Progenitor cell of endocrine pancreas (in vitro differentiated cells): ENCODE results near the gene DHRS2. TPM values are rescaled to one million over a fixed set of nuclear protein-coding genes. Genes with fewer than 3 reads are reported as not detected.
"Not testable (repeated sequence)": the region's sequence is repeated elsewhere in the genome, so short reads cannot be mapped to it uniquely, and the experiment has no call there.

Source experiments
- DNase-seq: peaks from one replicate; pipeline ENCODE4 v3.0.0; 2021; ENCODE audit warnings: low spot score; ENCODE audit not compliant: unreplicated experiment
- H3K27ac Mint-ChIP-seq: 2 replicates; pipeline ENCODE4 v1.8.0; 2021; ENCODE audit warnings: mild to moderate bottlenecking, moderate library complexity, mixed read lengths
- H3K27me3 Mint-ChIP-seq: 2 replicates; pipeline ENCODE4 v1.8.0; 2021; ENCODE audit warnings: mixed read lengths
- H3K36me3 Mint-ChIP-seq: 2 replicates; pipeline ENCODE4 v1.8.0; 2022; ENCODE audit warnings: mixed read lengths; ENCODE audit not compliant: insufficient read depth
- H3K4me1 Mint-ChIP-seq: 2 replicates; pipeline ENCODE4 v1.8.0; 2021; ENCODE audit warnings: low read depth, mixed read lengths
- H3K4me3 Mint-ChIP-seq: 2 replicates; pipeline ENCODE4 v1.8.0; 2021; ENCODE audit warnings: low read depth, mild to moderate bottlenecking, moderate library complexity, mixed read lengths
- H3K9me3 Mint-ChIP-seq: 2 replicates; pipeline ENCODE4 v1.8.0; 2021; ENCODE audit warnings: low read depth, mixed read lengths
- long read RNA-seq: library from polyadenylated mRNA; unstranded; transcript quantifications from one replicate; pipeline ENCODE4 v2.0.0, GENCODE V29; 2020
- total RNA-seq: library from RNA; stranded (reverse); gene quantifications from 2 replicates; pipeline ENCODE4 v1.2.1, GENCODE V29; 2021
- TF ChIP-seq, protein P1 (sequence below): fragments of 200-600 bp; sonication (generic); IDR thresholded peaks from one replicate; pipeline ENCODE4 v1.5.0; 2021; ENCODE audit warnings: antibody characterized with exemption, mild to moderate bottlenecking; ENCODE audit not compliant: unreplicated experiment

DHRS2 gene, protein sequence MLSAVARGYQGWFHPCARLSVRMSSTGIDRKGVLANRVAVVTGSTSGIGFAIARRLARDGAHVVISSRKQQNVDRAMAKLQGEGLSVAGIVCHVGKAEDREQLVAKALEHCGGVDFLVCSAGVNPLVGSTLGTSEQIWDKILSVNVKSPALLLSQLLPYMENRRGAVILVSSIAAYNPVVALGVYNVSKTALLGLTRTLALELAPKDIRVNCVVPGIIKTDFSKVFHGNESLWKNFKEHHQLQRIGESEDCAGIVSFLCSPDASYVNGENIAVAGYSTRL
- total RNA-seq: 0.77 and 0.89 TPM in 2 replicates
- long read RNA-seq: 0 reads

DNA sequence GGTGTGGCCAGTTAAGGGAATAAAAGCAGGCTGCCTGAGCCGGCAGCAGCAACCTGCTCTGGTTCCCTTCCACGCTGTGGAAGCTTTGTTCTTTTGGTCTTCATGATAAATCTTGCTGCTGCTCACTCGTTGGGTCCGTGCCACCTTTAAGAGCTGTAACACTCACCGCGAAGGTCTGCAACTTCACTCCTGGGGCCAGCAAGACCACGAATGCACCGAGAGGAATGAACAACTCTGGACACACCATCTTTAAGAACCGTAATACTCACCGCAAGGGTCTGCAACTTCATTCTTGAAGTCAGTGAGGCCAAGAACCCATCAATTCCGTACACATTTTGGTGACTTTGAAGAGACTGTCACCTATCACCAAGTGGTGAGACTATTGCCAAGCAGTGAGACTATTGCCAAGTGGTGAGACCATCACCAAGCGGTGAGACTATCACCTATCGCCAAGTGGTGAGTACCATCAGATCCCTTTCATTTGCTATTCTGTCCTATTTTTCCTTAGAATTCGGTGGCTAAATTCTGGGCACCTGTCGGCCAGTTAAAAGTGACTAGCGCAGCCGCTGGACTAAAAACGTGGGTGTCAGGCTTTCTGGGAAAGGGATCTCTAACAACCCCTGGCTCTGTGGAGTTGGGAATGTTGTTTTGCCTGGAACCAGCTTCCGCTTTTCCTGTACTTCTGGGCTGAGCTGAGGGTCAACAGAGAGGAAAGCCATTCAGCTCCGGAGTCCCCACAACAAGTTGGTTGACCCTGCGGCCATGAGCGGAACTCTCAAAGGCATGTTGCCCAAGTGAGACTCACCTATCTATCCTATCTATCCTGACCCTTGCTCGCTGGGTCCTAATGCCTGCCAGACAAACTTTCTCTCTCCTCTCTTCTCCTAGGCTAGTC is at the start of gene DHRS2:
Gene DHRS2 (plus strand): TSS at position 48 of the 895 bp plus-strand sequence. CDS start 2,501 bp downstream, outside the sequence.
- peaks cover 8% of the 10 kb centered on the region for H3K27me3 Mint-ChIP-seq
- no peak for DNase-seq
- H3K27ac Mint-ChIP-seq: no peak within 1 kb of the TSS
- no peaks in the 10 kb centered on the region for H3K36me3 Mint-ChIP-seq
- TF ChIP-seq, protein P1, sequence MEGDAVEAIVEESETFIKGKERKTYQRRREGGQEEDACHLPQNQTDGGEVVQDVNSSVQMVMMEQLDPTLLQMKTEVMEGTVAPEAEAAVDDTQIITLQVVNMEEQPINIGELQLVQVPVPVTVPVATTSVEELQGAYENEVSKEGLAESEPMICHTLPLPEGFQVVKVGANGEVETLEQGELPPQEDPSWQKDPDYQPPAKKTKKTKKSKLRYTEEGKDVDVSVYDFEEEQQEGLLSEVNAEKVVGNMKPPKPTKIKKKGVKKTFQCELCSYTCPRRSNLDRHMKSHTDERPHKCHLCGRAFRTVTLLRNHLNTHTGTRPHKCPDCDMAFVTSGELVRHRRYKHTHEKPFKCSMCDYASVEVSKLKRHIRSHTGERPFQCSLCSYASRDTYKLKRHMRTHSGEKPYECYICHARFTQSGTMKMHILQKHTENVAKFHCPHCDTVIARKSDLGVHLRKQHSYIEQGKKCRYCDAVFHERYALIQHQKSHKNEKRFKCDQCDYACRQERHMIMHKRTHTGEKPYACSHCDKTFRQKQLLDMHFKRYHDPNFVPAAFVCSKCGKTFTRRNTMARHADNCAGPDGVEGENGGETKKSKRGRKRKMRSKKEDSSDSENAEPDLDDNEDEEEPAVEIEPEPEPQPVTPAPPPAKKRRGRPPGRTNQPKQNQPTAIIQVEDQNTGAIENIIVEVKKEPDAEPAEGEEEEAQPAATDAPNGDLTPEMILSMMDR: no peak
- peaks cover 4% of the 10 kb centered on the region for H3K4me1 Mint-ChIP-seq
- peaks cover 4% of the 10 kb centered on the region for H3K9me3 Mint-ChIP-seq
- no peak within 1 kb of the TSS for H3K4me3 Mint-ChIP-seq

DNA sequence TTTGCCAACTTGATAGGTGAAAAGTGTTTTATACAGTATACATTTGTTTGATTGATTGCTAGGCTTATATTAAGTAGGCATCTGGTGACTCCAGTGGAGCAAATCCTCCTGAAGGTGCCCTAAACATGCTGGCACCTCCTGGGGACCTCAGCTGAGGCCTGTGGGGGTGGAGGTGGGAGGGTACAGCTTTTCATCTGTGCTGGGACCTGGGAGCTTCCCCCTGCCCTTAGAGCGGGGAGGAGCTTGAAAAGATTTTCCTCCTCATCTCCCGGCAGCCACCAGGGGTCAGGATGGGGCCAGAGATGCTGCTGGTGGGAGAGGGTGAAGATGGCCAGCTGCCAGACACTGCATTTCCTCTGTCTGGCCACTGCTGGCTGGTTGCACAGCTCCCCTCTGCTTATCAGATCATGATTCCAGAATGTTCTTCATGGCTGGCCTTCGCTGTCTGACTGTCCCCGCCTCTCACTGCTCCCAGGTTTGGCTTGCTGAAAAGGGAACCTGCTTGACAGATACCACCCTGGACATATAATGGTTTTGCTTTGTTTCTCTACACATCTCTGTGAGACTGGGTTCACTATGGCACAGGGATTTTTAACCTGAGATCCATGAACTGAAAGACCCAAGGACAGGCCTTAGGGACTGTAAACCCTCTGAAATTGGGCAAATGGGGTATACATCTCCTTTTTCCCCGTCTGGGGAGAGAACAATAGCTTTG is 47.1 kb upstream of the DHRS2 start:
- H3K36me3 Mint-ChIP-seq: no peaks in the 10 kb centered on the region
- H3K4me1 Mint-ChIP-seq: no peaks in the 10 kb centered on the region
- no peak overlapping the region for H3K4me3 Mint-ChIP-seq
- DNase-seq: peak; percentile 67
- TF ChIP-seq, protein P1: peak; percentile 75
- H3K9me3 Mint-ChIP-seq: peaks cover 11% of the 10 kb centered on the region
- no peak overlapping the region for H3K27ac Mint-ChIP-seq
- peaks cover 14% of the 10 kb centered on the region for H3K27me3 Mint-ChIP-seq

DNA sequence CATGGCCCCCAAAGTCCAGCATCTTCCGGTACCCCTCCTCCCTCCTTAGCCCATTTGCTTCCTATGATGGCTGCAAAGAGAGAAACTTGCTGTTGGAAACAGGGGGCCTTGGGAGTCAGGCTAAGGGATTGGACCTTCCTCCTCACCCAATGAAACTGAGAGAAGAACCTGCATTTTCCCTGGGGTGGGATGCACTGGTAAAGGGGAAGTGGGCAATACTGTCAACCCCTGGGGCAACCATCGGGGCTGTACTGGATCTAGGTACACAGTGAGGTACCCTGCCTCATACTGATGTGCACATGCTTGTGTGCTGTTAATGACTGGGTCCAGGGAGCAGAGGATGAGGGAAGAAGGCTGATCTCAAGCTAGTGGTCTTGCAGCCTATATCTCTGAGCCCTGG is 46.6 kb upstream of the DHRS2 start:
- no peak for DNase-seq

DNA sequence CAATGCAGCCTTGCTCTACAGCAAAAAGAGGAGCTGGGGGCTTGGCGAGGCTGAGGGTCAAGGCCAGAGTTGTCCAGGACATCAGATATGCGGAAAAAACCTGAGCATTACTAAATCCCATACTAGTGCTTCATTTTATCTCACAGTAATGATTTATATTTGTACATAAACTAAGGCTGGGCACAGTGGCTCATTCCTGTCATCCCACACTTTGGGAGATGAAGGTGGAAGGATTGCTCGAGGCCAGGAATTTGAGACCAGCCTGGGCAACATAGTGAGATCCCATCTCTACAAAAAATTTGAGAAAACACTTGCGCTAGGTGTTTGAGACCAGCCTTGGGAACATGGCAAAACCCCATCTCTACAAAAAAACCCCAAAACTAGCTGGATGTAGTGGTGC is 46.0 kb upstream of the DHRS2 start:
- no peak overlapping the region for H3K27ac Mint-ChIP-seq
- H3K27me3 Mint-ChIP-seq: peaks cover 17% of the 10 kb centered on the region
- no peaks in the 10 kb centered on the region for H3K36me3 Mint-ChIP-seq
- TF ChIP-seq, protein P1: no peak
- DNase-seq: no peak
- no peaks in the 10 kb centered on the region for H3K4me1 Mint-ChIP-seq
- H3K4me3 Mint-ChIP-seq: no peak overlapping the region
- peaks cover 11% of the 10 kb centered on the region for H3K9me3 Mint-ChIP-seq

More for the DNA sequence above, 46.6 kb upstream of the DHRS2 start:
- Mint-ChIP-seq H3K27ac (no peak overlapping the region), H3K9me3 (peaks cover 11% of the 10 kb centered on the region), H3K36me3 (no peaks in the 10 kb centered on the region), H3K4me1 (no peaks in the 10 kb centered on the region), H3K27me3 (peaks cover 14% of the 10 kb centered on the region), H3K4me3 (no peak overlapping the region)
- TF ChIP-seq, protein P1: no peak

DNA sequence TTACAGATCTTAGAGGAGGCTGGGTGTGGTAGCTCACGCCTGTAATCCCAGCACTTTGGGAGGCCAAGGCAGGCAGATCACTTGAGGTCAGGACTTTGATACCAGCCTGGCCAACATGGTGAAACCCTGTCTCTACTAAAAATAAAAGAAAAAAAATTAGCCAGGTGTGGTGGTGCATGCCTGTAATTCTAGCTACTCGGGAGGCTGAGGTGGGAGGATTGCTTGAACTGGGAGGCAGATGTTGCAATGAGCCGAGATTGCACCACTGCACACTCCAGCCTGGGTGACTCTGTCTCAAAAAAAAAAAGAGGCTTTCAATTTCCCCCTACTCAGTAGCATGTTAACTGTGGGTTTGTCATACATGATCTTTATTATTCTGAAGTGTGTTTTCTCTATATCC is 42.0 kb upstream of the DHRS2 start:
- H3K27ac Mint-ChIP-seq, H3K9me3 Mint-ChIP-seq, DNase-seq, H3K36me3 Mint-ChIP-seq, H3K4me1 Mint-ChIP-seq, H3K4me3 Mint-ChIP-seq: not testable (repeated sequence)
- H3K27me3 Mint-ChIP-seq: peaks cover 11% of the 10 kb centered on the region
